ENCODE measurements around the gene RPTOR. TPM values are rescaled to one million over a fixed set of nuclear protein-coding genes. Genes with fewer than 3 reads are reported as not detected.

RPTOR gene
- total RNA-seq, 1 donor, result 27.9 TPM

DNA sequence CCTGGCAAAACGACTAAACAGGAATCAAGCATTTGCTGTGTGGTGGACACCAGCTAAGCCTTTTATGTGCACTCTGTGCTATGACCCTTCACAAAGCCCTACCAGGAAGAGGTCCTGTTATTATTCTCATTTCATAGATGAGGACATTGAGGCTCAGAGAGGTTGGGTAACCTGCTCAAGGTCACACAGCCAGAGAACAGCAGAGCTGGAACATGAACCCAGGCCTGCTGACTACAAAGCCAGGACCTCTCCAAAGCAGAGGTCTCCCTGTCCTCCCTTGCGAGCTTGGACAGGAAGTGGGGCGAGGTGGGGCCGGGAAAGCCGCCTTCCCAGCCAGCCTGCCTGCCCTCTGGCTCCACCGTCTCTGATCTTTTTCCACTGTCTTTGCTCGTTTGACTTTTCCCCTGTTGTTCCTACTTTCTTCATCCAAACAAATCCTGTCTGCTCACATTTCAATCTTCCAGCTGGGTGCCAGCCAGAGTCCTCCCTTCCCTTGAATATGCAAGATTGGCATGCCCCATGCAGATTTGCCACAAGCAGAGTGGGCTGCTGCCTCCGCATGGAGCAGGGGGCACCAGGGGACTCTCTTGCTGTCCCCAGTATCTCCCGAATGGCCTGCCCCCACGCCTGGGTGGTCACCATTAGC lies 23.7 kb upstream of the RPTOR start:
- Histone ChIP-seq H4K20me1 (ENCODE audit: insufficient read depth, low read length) (no peaks in the 10 kb centered on the region), H3K79me2 (ENCODE audit: insufficient read depth, low read length) (no peaks in the 10 kb centered on the region), H3K36me3 (ENCODE audit: insufficient read depth, low read length) (no peaks in the 10 kb centered on the region), H2AFZ (ENCODE audit: low read length) (no peak overlapping the region), H3K4me2 (ENCODE audit: insufficient read depth, low read length) (no peak overlapping the region), H3K27ac (ENCODE audit: low read depth, low read length) (no peak overlapping the region), H3K9me3 (ENCODE audit: low read depth, low read length) (no peaks in the 10 kb centered on the region), H3K27me3 (ENCODE audit: insufficient read depth, low read length) (peaks cover 3% of the 10 kb centered on the region), H3K4me3 (ENCODE audit: insufficient read depth, low read length) (no peak overlapping the region), H3K4me1 (ENCODE audit: insufficient read depth, low read length) (no peaks in the 10 kb centered on the region)
- TF ChIP-seq, protein P1, sequence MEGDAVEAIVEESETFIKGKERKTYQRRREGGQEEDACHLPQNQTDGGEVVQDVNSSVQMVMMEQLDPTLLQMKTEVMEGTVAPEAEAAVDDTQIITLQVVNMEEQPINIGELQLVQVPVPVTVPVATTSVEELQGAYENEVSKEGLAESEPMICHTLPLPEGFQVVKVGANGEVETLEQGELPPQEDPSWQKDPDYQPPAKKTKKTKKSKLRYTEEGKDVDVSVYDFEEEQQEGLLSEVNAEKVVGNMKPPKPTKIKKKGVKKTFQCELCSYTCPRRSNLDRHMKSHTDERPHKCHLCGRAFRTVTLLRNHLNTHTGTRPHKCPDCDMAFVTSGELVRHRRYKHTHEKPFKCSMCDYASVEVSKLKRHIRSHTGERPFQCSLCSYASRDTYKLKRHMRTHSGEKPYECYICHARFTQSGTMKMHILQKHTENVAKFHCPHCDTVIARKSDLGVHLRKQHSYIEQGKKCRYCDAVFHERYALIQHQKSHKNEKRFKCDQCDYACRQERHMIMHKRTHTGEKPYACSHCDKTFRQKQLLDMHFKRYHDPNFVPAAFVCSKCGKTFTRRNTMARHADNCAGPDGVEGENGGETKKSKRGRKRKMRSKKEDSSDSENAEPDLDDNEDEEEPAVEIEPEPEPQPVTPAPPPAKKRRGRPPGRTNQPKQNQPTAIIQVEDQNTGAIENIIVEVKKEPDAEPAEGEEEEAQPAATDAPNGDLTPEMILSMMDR (IDR thresholded peaks at IDR 0.05; ENCODE audit: extremely low read depth, low read depth, low read length), result no peak
- peak; percentile 72 for DNase-seq (ENCODE audit: insufficient read length, low spot score, missing footprints)

DNA sequence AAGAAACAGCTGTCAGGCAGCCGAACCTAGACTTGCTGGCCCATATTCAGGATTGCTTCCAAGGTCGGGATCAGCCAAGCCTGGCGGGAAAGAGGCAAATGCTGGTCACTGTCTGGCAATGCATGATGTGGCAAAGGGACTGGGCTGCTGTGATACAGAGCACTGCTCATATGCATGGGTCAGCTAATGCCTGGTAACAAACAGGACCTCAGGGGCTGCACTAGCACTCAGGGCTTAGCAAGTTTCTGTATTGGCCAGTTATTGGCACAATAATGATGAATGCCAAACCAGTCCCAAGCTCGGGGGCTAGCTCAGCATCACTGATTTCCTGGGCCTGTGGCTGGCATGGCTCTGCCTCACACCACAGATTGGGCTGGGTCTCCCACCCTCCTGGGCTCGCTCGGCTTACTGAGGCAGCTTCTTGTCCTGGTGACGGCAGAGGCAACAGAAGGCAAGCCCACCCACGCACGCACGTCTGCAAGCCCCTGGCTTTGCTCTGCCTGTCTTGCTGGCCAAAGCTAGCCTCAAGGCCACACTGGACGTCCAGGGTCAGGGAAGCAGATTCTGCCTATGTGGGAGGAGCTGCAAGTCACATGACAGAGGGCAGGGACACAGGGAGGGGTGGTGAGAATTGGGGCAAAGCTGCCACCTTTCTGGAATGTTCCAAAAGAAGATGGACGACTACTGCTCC lies 21.4 kb upstream of the RPTOR start:
- Histone ChIP-seq H3K9me3 (ENCODE audit: low read depth, low read length) (no peaks in the 10 kb centered on the region), H3K4me2 (ENCODE audit: insufficient read depth, low read length) (no peak overlapping the region), H3K36me3 (ENCODE audit: insufficient read depth, low read length) (no peaks in the 10 kb centered on the region), H2AFZ (ENCODE audit: low read length) (no peak overlapping the region), H4K20me1 (ENCODE audit: insufficient read depth, low read length) (no peaks in the 10 kb centered on the region), H3K27ac (ENCODE audit: low read depth, low read length) (no peak overlapping the region), H3K79me2 (ENCODE audit: insufficient read depth, low read length) (no peaks in the 10 kb centered on the region), H3K4me3 (ENCODE audit: insufficient read depth, low read length) (no peak overlapping the region), H3K4me1 (ENCODE audit: insufficient read depth, low read length) (peaks cover 8% of the 10 kb centered on the region), H3K27me3 (ENCODE audit: insufficient read depth, low read length) (no peaks in the 10 kb centered on the region)
- peak; percentile 70 for DNase-seq (ENCODE audit: insufficient read length, low spot score, missing footprints)
- TF ChIP-seq, protein P1 (IDR thresholded peaks at IDR 0.05; ENCODE audit: extremely low read depth, low read depth, low read length), result no peak

DNA sequence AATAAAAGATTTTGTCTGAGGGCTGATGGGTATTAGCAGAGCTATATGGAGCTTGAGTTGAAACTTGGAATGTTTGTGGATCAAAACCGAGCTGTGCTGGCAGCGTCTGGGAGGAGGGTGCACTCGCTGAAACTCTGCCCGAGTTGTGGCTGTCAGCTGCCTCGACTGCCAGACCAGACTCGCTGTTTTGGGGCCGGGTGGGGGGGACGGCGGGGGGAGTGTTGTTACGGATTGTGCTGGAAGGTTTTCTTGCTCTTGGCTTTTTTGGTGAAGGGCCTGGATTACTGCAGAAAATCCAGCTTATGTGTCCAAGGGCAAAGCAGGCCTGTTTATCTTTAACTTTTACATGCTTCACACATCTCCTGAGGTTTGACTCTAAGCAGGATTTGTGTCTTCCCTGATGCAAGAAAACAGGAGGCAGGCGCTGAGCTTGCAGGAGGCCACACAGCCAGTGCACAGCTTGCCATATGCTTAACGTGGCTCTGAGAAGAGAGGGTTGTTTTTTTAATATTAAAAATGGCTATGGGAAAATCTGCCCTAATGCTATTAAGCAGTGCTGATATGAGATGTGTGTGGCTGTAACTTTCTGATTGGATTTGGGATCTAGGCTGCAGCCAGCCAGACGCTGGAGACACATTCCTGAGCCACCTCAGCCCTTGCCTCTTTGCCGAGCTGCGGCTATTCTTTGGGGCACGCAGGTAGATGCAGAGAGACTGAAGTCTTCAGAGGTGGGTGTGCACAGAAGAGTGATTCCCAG lies 20.5 kb upstream of the RPTOR start:
- no peaks in the 10 kb centered on the region for H3K36me3 ChIP-seq (ENCODE audit: insufficient read depth, low read length)
- no peak overlapping the region for H2AFZ ChIP-seq (ENCODE audit: low read length)
- H3K4me2 ChIP-seq (ENCODE audit: insufficient read depth, low read length), result no peak overlapping the region
- TF ChIP-seq, protein P1 (IDR thresholded peaks at IDR 0.05; ENCODE audit: extremely low read depth, low read depth, low read length), result no peak
- H3K4me3 ChIP-seq (ENCODE audit: insufficient read depth, low read length), result no peak overlapping the region
- H3K27me3 ChIP-seq (ENCODE audit: insufficient read depth, low read length), result no peaks in the 10 kb centered on the region
- peak; percentile 55 for DNase-seq (ENCODE audit: insufficient read length, low spot score, missing footprints)
- peaks cover 8% of the 10 kb centered on the region for H3K4me1 ChIP-seq (ENCODE audit: insufficient read depth, low read length)
- no peaks in the 10 kb centered on the region for H4K20me1 ChIP-seq (ENCODE audit: insufficient read depth, low read length)
- H3K9me3 ChIP-seq (ENCODE audit: low read depth, low read length), result no peaks in the 10 kb centered on the region
- H3K27ac ChIP-seq (ENCODE audit: low read depth, low read length), result no peak overlapping the region
- no peaks in the 10 kb centered on the region for H3K79me2 ChIP-seq (ENCODE audit: insufficient read depth, low read length)
